WI38 (cell line): Measurements from ENCODE around the gene CCDC50.

ENCODE experiments used
- H3K4me3 ChIP-seq: 2 replicates; pipeline ENCODE4 v1.5.1; 2011; ENCODE audit warnings: low read depth, mild to moderate bottlenecking, control low read depth, low read length
- CTCF ChIP-seq: IDR thresholded peaks from 2 replicates; pipeline ENCODE4 v1.5.1; 2012; ENCODE audit warnings: low read depth, mild to moderate bottlenecking, control low read depth, low read length

CCDC50 gene

GRCh38 chr3:191347228-191347627, 18.0 kb downstream of the CCDC50 start:
- no peak for TF ChIP-seq CTCF
- H3K4me3 ChIP-seq = no peak overlapping the region

DNA sequence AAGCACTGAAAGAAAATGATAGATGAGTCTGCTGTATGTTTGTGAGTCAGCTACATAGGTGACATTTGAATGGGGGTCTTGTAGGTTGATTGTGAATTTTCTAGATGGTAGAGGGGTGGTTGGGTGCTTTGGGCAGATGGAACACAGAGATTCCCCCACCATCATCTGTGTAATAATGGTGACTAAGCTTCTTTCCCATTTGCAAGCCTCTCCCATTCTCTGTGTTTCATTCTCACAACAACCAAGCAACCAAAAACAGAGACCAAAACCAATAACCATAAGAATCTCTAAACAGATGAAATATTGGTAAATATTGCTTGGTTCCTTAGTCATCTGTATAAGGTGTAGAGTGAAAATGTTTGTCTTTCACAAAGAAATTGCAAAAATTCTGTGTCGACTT, 18.9 kb downstream of the CCDC50 start:
- no peak for TF ChIP-seq CTCF
- no peak overlapping the region for H3K4me3 ChIP-seq

DNA sequence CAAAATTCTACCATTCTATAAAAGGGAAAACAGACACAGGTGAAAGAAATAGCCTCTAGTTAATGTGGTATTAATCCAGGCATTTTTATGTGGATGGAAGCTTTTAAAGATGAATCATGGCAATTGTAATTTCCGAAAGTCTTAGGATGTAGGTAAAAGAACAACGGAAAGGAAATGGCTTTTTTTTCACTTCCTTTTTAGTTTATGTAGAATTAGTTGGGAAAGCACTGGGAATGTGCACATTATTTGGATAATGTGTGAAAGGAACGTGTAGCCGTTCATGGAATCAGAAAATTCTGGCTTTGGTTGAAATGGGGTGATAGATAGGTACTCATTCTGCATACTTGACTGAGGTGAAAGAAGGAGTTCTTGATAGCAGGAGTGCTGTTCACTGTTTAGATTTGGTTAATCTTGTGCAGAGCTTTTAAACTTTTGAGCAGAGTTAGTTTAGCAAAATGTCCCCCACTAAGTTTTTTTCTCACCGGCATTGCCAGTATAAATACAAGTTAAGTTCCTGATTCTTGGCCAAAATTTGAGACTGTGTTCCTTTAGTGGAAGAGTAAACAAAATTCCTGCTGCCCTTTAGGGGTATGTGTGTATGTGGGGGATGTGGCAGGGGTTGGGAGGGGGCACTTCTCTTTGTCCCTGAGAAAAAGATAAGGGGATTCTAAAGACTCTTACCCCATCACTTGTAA, 21.3 kb downstream of the CCDC50 start:
- H3K4me3 ChIP-seq = peak overlapping the region; percentile 23
- no peak for TF ChIP-seq CTCF

GRCh38 chr3:191352014-191352413, 22.8 kb downstream of the CCDC50 start:
- H3K4me3 ChIP-seq = no peak overlapping the region
- TF ChIP-seq CTCF = no peak

GRCh38 chr3:191353022-191353777, 24.0 kb downstream of the CCDC50 start:
- H3K4me3 ChIP-seq = no peak overlapping the region
- no peak for TF ChIP-seq CTCF

DNA sequence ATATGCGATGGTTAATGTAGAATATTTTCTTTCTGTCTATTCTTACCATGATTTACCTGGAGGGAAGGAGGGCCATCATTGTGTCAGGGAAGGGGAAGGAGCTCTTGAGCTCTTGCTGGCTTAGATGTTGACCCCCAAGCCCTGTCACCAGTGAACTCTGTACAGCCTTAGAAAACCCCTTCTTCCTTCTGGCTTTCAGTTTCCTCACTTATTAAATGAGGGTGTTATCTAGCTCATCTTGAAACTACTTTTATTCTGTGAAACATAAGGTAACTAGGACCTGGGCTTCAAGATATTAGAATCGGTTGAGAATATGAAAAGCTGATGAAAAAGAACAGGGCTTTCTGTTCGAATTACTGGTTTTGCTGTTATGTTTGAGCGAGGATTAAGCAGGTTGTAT, 26.2 kb downstream of the CCDC50 start:
- no peak overlapping the region for H3K4me3 ChIP-seq
- no peak for TF ChIP-seq CTCF
